GM21515 (cell line): Measurements from ENCODE around the gene CNOT4.

Experiments used
- ATAC-seq: cut with Tn5 transposase; IDR thresholded peaks from one replicate; pipeline ENCODE4 v1.9.1; 2021; ENCODE audit not compliant: unreplicated experiment

CNOT4 gene

GRCh38 chr7:135509839-135510591 lies at the start of gene CNOT4:
Gene CNOT4, minus strand, starts transcription at chr7:135510102. Its CDS starts 71,771 bp downstream, at chr7:135438331.
- ATAC-seq: peak; percentile 96

GRCh38 chr7:135558881-135559280 lies 49.0 kb upstream of the CNOT4 start:
- ATAC-seq: no peak

GRCh38 chr7:135558337-135558767 lies 48.5 kb upstream of the CNOT4 start:
- ATAC-seq: peak; percentile 80

- peak; percentile 65 for ATAC-seq
Measured at GRCh38 chr7:135557455-135558336, 47.8 kb upstream of the CNOT4 start, which contains the start of gene NUP205. Gene NUP205, plus strand, starts transcription at chr7:135557917. Its CDS starts 28 bp downstream, at chr7:135557945.

GRCh38 chr7:135553346-135553745 lies 43.4 kb upstream of the CNOT4 start:
- no peak for ATAC-seq

- ATAC-seq: no peak
Measured at GRCh38 chr7:135552148-135552547, 42.2 kb upstream of the CNOT4 start.

GRCh38 chr7:135550196-135550595 lies 40.3 kb upstream of the CNOT4 start:
- ATAC-seq: no peak

- ATAC-seq: no peak
Measured at GRCh38 chr7:135541029-135541428, 31.1 kb upstream of the CNOT4 start.

- no peak for ATAC-seq
Measured at GRCh38 chr7:135539629-135540028, 29.7 kb upstream of the CNOT4 start.

- ATAC-seq: no peak
Measured at GRCh38 chr7:135538376-135538775, 28.5 kb upstream of the CNOT4 start.

- ATAC-seq: no peak
Measured at GRCh38 chr7:135537905-135538304, 28.0 kb upstream of the CNOT4 start.

- ATAC-seq: no peak
Measured at GRCh38 chr7:135537453-135537852, 27.6 kb upstream of the CNOT4 start.

GRCh38 chr7:135536150-135536549 lies 26.2 kb upstream of the CNOT4 start:
- ATAC-seq: no peak

GRCh38 chr7:135527025-135527424 lies 17.1 kb upstream of the CNOT4 start:
- no peak for ATAC-seq

- ATAC-seq: no peak
Measured at GRCh38 chr7:135525426-135525825, 15.5 kb upstream of the CNOT4 start.

- ATAC-seq: no peak
Measured at GRCh38 chr7:135523146-135523545, 13.2 kb upstream of the CNOT4 start.

GRCh38 chr7:135522509-135522908 lies 12.6 kb upstream of the CNOT4 start:
- ATAC-seq: no peak

- no peak for ATAC-seq
Measured at GRCh38 chr7:135519871-135520270, 10.0 kb upstream of the CNOT4 start.

- ATAC-seq: no peak
Measured at GRCh38 chr7:135519233-135519688, 9.4 kb upstream of the CNOT4 start.

- ATAC-seq: no peak
Measured at GRCh38 chr7:135518748-135519147, 8.8 kb upstream of the CNOT4 start.

GRCh38 chr7:135517060-135517459 lies 7.2 kb upstream of the CNOT4 start:
- ATAC-seq: no peak

- ATAC-seq: no peak
Measured at GRCh38 chr7:135514856-135515255, 5.0 kb upstream of the CNOT4 start.
